VCaP (cell line): Measurements from ENCODE around the gene COL12A1.

Experiments
- H3K27ac ChIP-seq: fragments of 450-650 bp; 2 replicates; pipeline ENCODE4 v1.5.1; 2017
- CTCF ChIP-seq: fragments of 450-650 bp; conservative IDR thresholded peaks from 2 replicates; pipeline ENCODE4 v1.5.1; 2017; ENCODE audit warnings: mild to moderate bottlenecking, moderate library complexity

The COL12A1 gene

GRCh38 chr6:75235271-75235670 lies 29.4 kb upstream of the COL12A1 start:
- no peak for TF ChIP-seq CTCF
- H3K27ac ChIP-seq, result no peak overlapping the region

- H3K27ac ChIP-seq, result no peak overlapping the region
- no peak for TF ChIP-seq CTCF
Observed at GRCh38 chr6:75234126-75234865, 28.4 kb upstream of the COL12A1 start.

- no peak for TF ChIP-seq CTCF
- no peak overlapping the region for H3K27ac ChIP-seq
Observed at GRCh38 chr6:75233092-75233615, 27.3 kb upstream of the COL12A1 start.

GRCh38 chr6:75230484-75231325 lies 24.9 kb upstream of the COL12A1 start:
- H3K27ac ChIP-seq, result no peak overlapping the region
- TF ChIP-seq CTCF, result peak; percentile 88

GRCh38 chr6:75224303-75224926 lies 18.6 kb upstream of the COL12A1 start:
- no peak for TF ChIP-seq CTCF
- no peak overlapping the region for H3K27ac ChIP-seq

- TF ChIP-seq CTCF, result no peak
- H3K27ac ChIP-seq, result no peak overlapping the region
Observed at GRCh38 chr6:75223428-75223827, 17.6 kb upstream of the COL12A1 start.

GRCh38 chr6:75222261-75222660 lies 16.4 kb upstream of the COL12A1 start:
- no peak overlapping the region for H3K27ac ChIP-seq
- TF ChIP-seq CTCF, result no peak
